HCT116 (cell line): ENCODE measurements around the gene HPS1. TPM values are rescaled to one million over a fixed set of nuclear protein-coding genes. Genes with fewer than 3 reads are reported as not detected.

Experiments used
- ATAC-seq: fragments of 200-7000 bp; cut with Tn5 transposase; 2 replicates; pipeline ENCODE4 v1.9.1; 2020; ENCODE audit warnings: mild to moderate bottlenecking, moderate library complexity
- BruUV-seq: library from RNA; stranded (reverse); fragments of 400-500 nt; replicated peaks from 2 replicates; lab custom pipeline; 2021; lab: Mats Ljungman, UMichigan
- CTCF ChIA-PET: fragments of 300-600 bp; sonication (Branson Sonifier 250); formaldehyde crosslinking; loops from one replicate; lab custom pipeline; 2021; ENCODE audit warnings: antibody characterized with exemption; lab: Charles Lee
- POLR2A ChIA-PET: fragments of 300-600, 350-600 bp; sonication (Branson Sonifier 250); formaldehyde crosslinking; loops from one replicate; lab custom pipeline; 2021; ENCODE audit warnings: antibody characterized with exemption; lab: Charles Lee
- RAD21 ChIA-PET, 2 experiments: fragments of 300-600 bp; sonication (Branson Sonifier 250); formaldehyde crosslinking; loops; one replicate each; lab custom pipeline; 2023; ENCODE audit warnings: low total read pairs in 2 of 2; ENCODE audit not compliant: uncharacterized antibody in 2 of 2, unreplicated experiment in 2 of 2, low non-redundant PET in 1 of 2; lab: Charles Lee
- DNase-seq: peaks from one replicate; pipeline ENCODE4 v3.0.0-alpha.2; 2010; ENCODE audit warnings: low read depth, low spot score
- H2AFZ ChIP-seq: fragments of 200-600 bp; shearing (Covaris generic), sonication (generic); 2 replicates; pipeline ENCODE4 v1.6.1; 2017; ENCODE audit warnings: low read depth, mixed run types, mixed read lengths, antibody characterized with exemption, low read length; ENCODE audit not compliant: poor library complexity, severe bottlenecking
- H3K27ac ChIP-seq: 2 replicates; pipeline ENCODE4 v1.5.1; 2012; ENCODE audit warnings: low read depth, low read length
- H3K27me3 ChIP-seq: fragments of 200-600 bp; sonication (generic); 2 replicates; pipeline ENCODE4 v1.6.1; 2016; ENCODE audit warnings: mixed run types, low read length, mixed read lengths; ENCODE audit not compliant: insufficient read depth
- H3K36me3 ChIP-seq, 2 experiments: fragments of 200-500 bp in 1 of 2; fragments of 200-600 bp in 1 of 2; sonication (Bioruptor generic) in 1 of 2; sonication (generic) in 1 of 2; 2 replicates each; pipeline versions ENCODE4 v1.5.1 to v1.6.1; 2014 to 2016; ENCODE audit warnings: low read length in 2 of 2, inconsistent platforms in 1 of 2, mixed read lengths in 1 of 2, mixed run types in 1 of 2; ENCODE audit not compliant: insufficient read depth in 2 of 2, control insufficient read depth in 1 of 2
- H3K4me1 ChIP-seq, 2 experiments: fragments of 200-600 bp in 1 of 2; sonication (generic) in 1 of 2; 2 replicates each; pipeline versions ENCODE4 v1.5.1 to v1.6.1; 2012 to 2017; ENCODE audit warnings: low read length in 2 of 2, inconsistent platforms in 1 of 2, mild to moderate bottlenecking in 1 of 2, mixed read lengths in 1 of 2, mixed run types in 1 of 2, moderate library complexity in 1 of 2; ENCODE audit not compliant: insufficient read depth in 2 of 2, control insufficient read depth in 1 of 2
- H3K4me2 ChIP-seq: fragments of 200-600 bp; sonication (generic); 2 replicates; pipeline ENCODE4 v1.6.1; 2017; ENCODE audit warnings: mixed run types, low read length, mixed read lengths
- H3K4me3 ChIP-seq, 2 experiments: fragments of 200-600 bp in 1 of 2; sonication (generic) in 1 of 2; replicated peaks in 1 of 2; 2 replicates each; pipeline ENCODE4 v1.5.1; 2011 to 2016; ENCODE audit warnings: low read length in 2 of 2, control low read depth in 1 of 2, low read depth in 1 of 2, mild to moderate bottlenecking in 1 of 2, mixed read lengths in 1 of 2, mixed run types in 1 of 2
- H3K79me2 ChIP-seq: fragments of 200-600 bp; sonication (generic); 2 replicates; pipeline ENCODE4 v1.6.1; 2017; ENCODE audit warnings: mild to moderate bottlenecking, mixed run types, low read length, moderate library complexity, mixed read lengths; ENCODE audit not compliant: insufficient read depth
- H3K9ac ChIP-seq: fragments of 200-600 bp; sonication (generic); 2 replicates; pipeline ENCODE4 v1.6.1; 2016; ENCODE audit warnings: low read length, mixed read lengths
- H3K9me2 ChIP-seq: fragments of 200-600 bp; sonication (generic), shearing (Covaris generic); 2 replicates; pipeline ENCODE4 v1.6.1; 2017; ENCODE audit warnings: mixed run types, mild to moderate bottlenecking, moderate library complexity; ENCODE audit not compliant: insufficient read depth
- H3K9me3 ChIP-seq, 2 experiments: fragments of 200-500 bp in 1 of 2; fragments of 200-600 bp in 1 of 2; sonication (Bioruptor generic) in 1 of 2; sonication (generic) in 1 of 2; 2 replicates each; pipeline ENCODE4 v1.6.1; 2014 to 2017; ENCODE audit warnings: low read length in 2 of 2, mixed read lengths in 2 of 2, inconsistent platforms in 1 of 2, low read depth in 1 of 2, mild to moderate bottlenecking in 1 of 2, mixed run types in 1 of 2, moderate library complexity in 1 of 2; ENCODE audit not compliant: control insufficient read depth in 1 of 2, insufficient read depth in 1 of 2
- H4K20me1 ChIP-seq: fragments of 200-600 bp; sonication (generic), shearing (Covaris generic); 2 replicates; pipeline ENCODE4 v1.6.1; 2017; ENCODE audit warnings: mixed run types, mild to moderate bottlenecking, moderate library complexity; ENCODE audit not compliant: insufficient read depth
- CEBPB ChIP-seq: IDR thresholded peaks from 2 replicates; pipeline ENCODE4 v1.6.1; 2012; ENCODE audit warnings: low read depth
- CTCF ChIP-seq, 3 experiments: fragments of 200-600 bp in 1 of 3; sonication (generic) in 1 of 3; IDR thresholded peaks in 2 of 3; conservative IDR thresholded peaks in 1 of 3; 2 replicates each; pipeline ENCODE4 v1.5.1; 2012 to 2017; ENCODE audit warnings: low read depth in 2 of 3, low read length in 2 of 3, antibody characterized with exemption in 1 of 3, borderline replicate concordance in 1 of 3, control low read depth in 1 of 3, mild to moderate bottlenecking in 1 of 3, mixed read lengths in 1 of 3, mixed run types in 1 of 3, moderate library complexity in 1 of 3; ENCODE audit not compliant: insufficient read depth in 1 of 3
- ELF1 ChIP-seq: IDR thresholded peaks from 2 replicates; pipeline ENCODE4 v1.6.1; 2012; ENCODE audit warnings: low read depth, borderline replicate concordance
- EZH2 ChIP-seq: fragments of 200-600 bp; sonication (generic); IDR thresholded peaks from 2 replicates; pipeline ENCODE4 v1.6.1; 2017; ENCODE audit warnings: antibody characterized with exemption, mixed run types
- JUND ChIP-seq: IDR thresholded peaks from 2 replicates; pipeline ENCODE4 v1.6.1; 2012
- MAX ChIP-seq: IDR thresholded peaks from 2 replicates; pipeline ENCODE4 v1.6.1; 2012
- REST ChIP-seq: IDR thresholded peaks from 2 replicates; pipeline ENCODE4 v1.6.1; 2012; ENCODE audit warnings: low read depth
- SIN3A ChIP-seq: IDR thresholded peaks from 2 replicates; pipeline ENCODE4 v1.6.1; 2012; ENCODE audit warnings: low read depth
- SRF ChIP-seq: IDR thresholded peaks from 2 replicates; pipeline ENCODE4 v1.6.1; 2012; ENCODE audit warnings: low read depth
- YY1 ChIP-seq: IDR thresholded peaks from 2 replicates; pipeline ENCODE4 v1.6.1; 2011; ENCODE audit warnings: low read length, low read depth, moderate library complexity, mild to moderate bottlenecking; ENCODE audit not compliant: insufficient replicate concordance; ENCODE audit errors: extremely low read depth
- intact Hi-C: fragments of 100-400 bp; cut with micrococcal nuclease; formaldehyde crosslinking; loops from 2 replicates; pipeline ENCODE4 v1.10.0; 2022
- total RNA-seq: library from RNA; stranded (reverse); gene quantifications from one replicate; pipeline ENCODE4 v1.2.1, GENCODE V29; 2021; ENCODE audit not compliant: unreplicated experiment

Gene HPS1
- total RNA-seq, 1 experiment from 2014 or later, result 64.3 TPM

DNA sequence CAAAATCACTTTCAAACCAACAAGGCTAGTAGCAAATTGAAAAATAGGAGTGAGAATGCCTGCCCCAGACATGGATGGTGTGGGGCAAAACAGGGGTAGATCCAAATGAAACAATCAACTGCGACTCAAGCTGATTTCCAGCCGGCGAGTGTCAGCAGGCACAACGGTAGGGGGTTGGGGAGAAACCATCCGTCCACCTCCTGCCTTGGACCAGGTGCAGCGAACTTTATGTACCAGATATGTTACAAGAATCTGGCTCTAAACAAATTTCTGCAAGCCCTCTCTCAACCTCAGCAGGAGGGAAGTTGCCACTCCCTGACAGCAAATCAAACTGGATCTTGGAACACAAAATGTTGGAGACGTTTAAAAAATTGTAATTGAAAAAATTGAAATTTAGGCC lies 76.9 kb downstream of the HPS1 start:
- TF ChIP-seq MAX (no peak), SIN3A (no peak), REST (no peak), SRF (no peak), CTCF (IDR thresholded peaks at IDR 0.05 in 2 of 3, conservative IDR thresholded peaks at IDR 0.05 in 1 of 3; ENCODE audit: borderline replicate concordance in 1 of 3, insufficient read depth in 1 of 3, low read depth in 2 of 3, low read length in 2 of 3) (no peak), CEBPB (no peak), EZH2 (no peak), ELF1 (no peak), JUND (no peak), YY1 (no peak)
- TF ChIP-seq, all 23 proteins: peak for 0
- no peak overlapping the region for H3K4me3 ChIP-seq
- no peaks in the 10 kb centered on the region for H3K9me3 ChIP-seq
- CTCF ChIA-PET, result no interaction called here
- DNase-seq (no peak), ATAC-seq (no peak)
- H3K36me3 ChIP-seq, result no peaks in the 10 kb centered on the region
- H3K4me2 ChIP-seq, result no peak overlapping the region
- no peaks in the 10 kb centered on the region for H3K79me2 ChIP-seq
- H3K9me2 ChIP-seq, result no peaks in the 10 kb centered on the region
- BruUV-seq, result no TSS peak
- no peak overlapping the region for H3K9ac ChIP-seq
- RAD21 ChIA-PET, result no interaction called here
- intact Hi-C loops, result no loop called here
- no peak overlapping the region for H2AFZ ChIP-seq
- no peak overlapping the region for H3K27ac ChIP-seq
- peaks cover 0 to 10% of the 10 kb centered on the region in 2 experiments; a peak in 2 of 4 replicates for H3K4me1 ChIP-seq
- no peaks in the 10 kb centered on the region for H4K20me1 ChIP-seq
- H3K27me3 ChIP-seq, result peaks cover 5% of the 10 kb centered on the region; the same call in 1 of the 2 replicates
- POLR2A ChIA-PET, result no interaction called here
